Measurements from ENCODE around the gene LINS1. TPM values are rescaled to one million over a fixed set of nuclear protein-coding genes. Genes with fewer than 3 reads are reported as not detected.

Gene LINS1
- total RNA-seq = 2.5 and 5.5 TPM in 2 replicates

GRCh38 chr15:100602064-100602822, at the start of gene LINS1, which contains the start of gene ASB7:
LINS1 (minus strand) TSS chr15:100602184; CDS start chr15:100580842, 21,342 bp downstream.
ASB7 (plus strand) TSS chr15:100602589; CDS start chr15:100612217, 9,628 bp downstream.

GRCh38 chr15:100528833-100529428, 73.1 kb downstream of the LINS1 start, which contains the start of gene CERS3:
CERS3 (minus strand) TSS chr15:100528950; CDS start chr15:100501849, 27,101 bp downstream.

Other genes with a start within 250 kb of the LINS1 start
- gene CERS3, start 73.2 kb downstream of the LINS1 start, total RNA-seq = not detected in 2 replicates
- gene ASB7, start 405 bp upstream of the LINS1 start, total RNA-seq = 6.6 and 8.6 TPM in 2 replicates

Measured in bronchus fibroblast of lung (primary cell).